BJ (cell line): ENCODE measurements around the gene COX4I1. TPM values are rescaled to one million over a fixed set of nuclear protein-coding genes. Genes with fewer than 3 reads are reported as not detected.

ENCODE experiments used
- CTCF ChIA-PET: fragments of 350-600 bp; formaldehyde crosslinking; extraction: SDS; loops from one replicate; lab custom pipeline; 2021; ENCODE audit warnings: antibody characterized with exemption, inconsistent platforms; lab: Yijun Ruan, JAX
- POLR2A ChIA-PET: fragments of 300-600 bp; sonication (Branson Sonifier 250); formaldehyde crosslinking; extraction: SDS; loops from one replicate; lab custom pipeline; 2021; ENCODE audit warnings: antibody characterized with exemption; lab: Charles Lee
- DNase-seq: peaks from one replicate; pipeline ENCODE4 v3.0.0-alpha.2; 2011; ENCODE audit warnings: low read depth
- H3K27me3 ChIP-seq: 2 replicates; pipeline ENCODE4 v1.6.0; 2011; ENCODE audit warnings: low read length; ENCODE audit not compliant: control insufficient read depth, insufficient read depth
- H3K36me3 ChIP-seq: 2 replicates; pipeline ENCODE4 v1.5.1; 2011; ENCODE audit warnings: low read length; ENCODE audit not compliant: control insufficient read depth, insufficient read depth
- H3K4me3 ChIP-seq: 2 replicates; pipeline ENCODE4 v1.5.1; 2011; ENCODE audit warnings: low read depth, mild to moderate bottlenecking, control low read depth, low read length
- CTCF ChIP-seq: IDR thresholded peaks from 2 replicates; pipeline ENCODE4 v1.5.1; 2011; ENCODE audit warnings: low read depth, mild to moderate bottlenecking, control low read depth, inconsistent platforms, low read length, moderate library complexity; ENCODE audit not compliant: insufficient read depth
- polyA plus RNA-seq: library from polyadenylated mRNA; depleted of rRNA; stranded (reverse); fragments of >200 nt; gene quantifications from 2 replicates; pipeline ENCODE4 v1.2.3, GENCODE V29; 2011; rRNA removed
- small RNA-seq: library from RNA; depleted of rRNA; stranded (forward); fragments of <200 nt; gene quantifications from one replicate; pipeline ENCODE3, GENCODE V24; 2012; ENCODE audit warnings: low replicate concordance, low read depth; ENCODE audit not compliant: insufficient read length

The COX4I1 gene
- polyA plus RNA-seq, 1 experiment = 892 TPM

GRCh38 chr16:85856079-85856478 is 56.6 kb downstream of the COX4I1 start:
- peaks cover 10% of the 10 kb centered on the region for H3K27me3 ChIP-seq

GRCh38 chr16:85856585-85856984 is 57.1 kb downstream of the COX4I1 start:
- TF ChIP-seq CTCF = no peak

More at GRCh38 chr16:85856079-85856478, 56.6 kb downstream of the COX4I1 start:
- no peak for TF ChIP-seq CTCF
- H3K4me3 ChIP-seq = no peak overlapping the region
- ChIA-PET CTCF (no interaction called here), POLR2A (no interaction called here)
- H3K36me3 ChIP-seq = no peaks in the 10 kb centered on the region
- no peak for DNase-seq

More at GRCh38 chr16:85856585-85856984, 57.1 kb downstream of the COX4I1 start:
- no peak for DNase-seq
- ChIA-PET CTCF (no interaction called here), POLR2A (no interaction called here)
- Histone ChIP-seq H3K36me3 (no peaks in the 10 kb centered on the region), H3K27me3 (peaks cover 10% of the 10 kb centered on the region), H3K4me3 (no peak overlapping the region)

Small RNA genes lying within 50 kb of the gene (small RNA-seq; reads per million reads assigned to genes)
- gene RNU1-103P = not detected

Other genes starting within 250 kb of the COX4I1 start
- gene GSE1, start 186.4 kb upstream of the COX4I1 start, polyA plus RNA-seq = 14.8 and 16.2 TPM in 2 replicates
- 5.5 and 5.8 TPM in 2 replicates for gene GINS2, start 110.7 kb upstream of the COX4I1 start, polyA plus RNA-seq
- gene C16orf74, start 48.6 kb upstream of the COX4I1 start, polyA plus RNA-seq = 2.0 and 2.9 TPM in 2 replicates
- gene EMC8, start 151 bp upstream of the COX4I1 start, polyA plus RNA-seq = 29.9 and 36.9 TPM in 2 replicates
- gene IRF8, start 99.5 kb downstream of the COX4I1 start, polyA plus RNA-seq = not detected in 2 replicates